HepG2 (cell line): ENCODE measurements around the gene HES7. TPM values are rescaled to one million over a fixed set of nuclear protein-coding genes. Genes with fewer than 3 reads are reported as not detected.

ENCODE experiments used
- CHD2 ChIP-seq: IDR thresholded peaks from 2 replicates; pipeline ENCODE4 v1.6.1; 2011; ENCODE audit warnings: low read depth, low read length, improper control_type of control experiment
- CHD4 ChIP-seq: fragments of 200-600 bp; sonication (generic); IDR thresholded peaks from 2 replicates; pipeline ENCODE4 v1.7.0; 2017; ENCODE audit warnings: mild to moderate bottlenecking, low read length, borderline replicate concordance
- HOXA5 ChIP-seq: sonication (generic); formaldehyde crosslinking; IDR thresholded peaks from 2 replicates; pipeline ENCODE4 v1.4.0; 2020; ENCODE audit warnings: missing genetic modification reagents
- KDM3A ChIP-seq: IDR thresholded peaks from 2 replicates; pipeline ENCODE4 v1.6.1; 2018; ENCODE audit warnings: low read depth, missing compliant biosample characterization
- PAF1 ChIP-seq: IDR thresholded peaks from 2 replicates; pipeline ENCODE4 v1.6.1; 2016; ENCODE audit warnings: missing genetic modification reagents, missing compliant biosample characterization
- SALL2 ChIP-seq: sonication (generic); formaldehyde crosslinking; IDR thresholded peaks from 2 replicates; pipeline ENCODE4 v1.8.1; 2023; ENCODE audit warnings: mild to moderate bottlenecking, missing genetic modification reagents, inconsistent platforms
- THYN1 ChIP-seq: sonication (generic); formaldehyde crosslinking; IDR thresholded peaks from 2 replicates; pipeline ENCODE4 v1.8.1; 2023; ENCODE audit warnings: low read depth, mild to moderate bottlenecking, moderate library complexity, missing genetic modification reagents, borderline replicate concordance
- ZBTB38 ChIP-seq: sonication (generic); formaldehyde crosslinking; IDR thresholded peaks from 2 replicates; pipeline ENCODE4 v1.5.1; 2020; ENCODE audit warnings: mild to moderate bottlenecking, missing genetic modification reagents
- ZBTB7A ChIP-seq: sonication (generic); formaldehyde crosslinking; IDR thresholded peaks from 2 replicates; pipeline ENCODE4 v1.8.0; 2022; ENCODE audit warnings: mild to moderate bottlenecking, missing genetic modification reagents
- ZNF331 ChIP-seq: sonication (generic); formaldehyde crosslinking; IDR thresholded peaks from 2 replicates; pipeline ENCODE4 v1.4.0; 2020; ENCODE audit warnings: missing genetic modification reagents
- ZNF547 ChIP-seq: sonication (generic); formaldehyde crosslinking; IDR thresholded peaks from 2 replicates; pipeline ENCODE4 v1.5.1; 2020; ENCODE audit warnings: mild to moderate bottlenecking, missing genetic modification reagents
- polyA plus RNA-seq, 8 experiments: library from polyadenylated mRNA; depleted of rRNA in 3 of 8; stranded (reverse) in 7 of 8; unstranded in 1 of 8; fragments of >200 nt; fragmentation: Illumina TruSeq in 4 of 8; extraction: Trizol in 4 of 8; gene quantifications; 2 replicates each; pipeline versions ENCODE4 v1.2.1 to v1.2.3, GENCODE V29; 2011 to 2016; ENCODE audit warnings: low read depth in 4 of 8, missing spikeins in 1 of 8, mixed read lengths in 1 of 8; ENCODE audit not compliant: insufficient read depth in 1 of 8
- total RNA-seq, 5 experiments: library from RNA; depleted of rRNA; stranded (reverse); fragments of >200 nt; fragmentation: Illumina TruSeq; extraction: Trizol; gene quantifications; 2 replicates each; pipeline ENCODE4 v1.2.3, GENCODE V29; 2016; ENCODE audit warnings: low read depth in 1 of 5
- TF ChIP-seq, protein P1 (sequence below): sonication (generic); formaldehyde crosslinking; IDR thresholded peaks from 2 replicates; pipeline ENCODE4 v1.9.0; 2021; ENCODE audit warnings: mild to moderate bottlenecking, missing genetic modification reagents
- TF ChIP-seq, protein P2 (sequence below): sonication (generic); formaldehyde crosslinking; IDR thresholded peaks from 2 replicates; pipeline ENCODE4 v1.4.0; 2020; ENCODE audit warnings: missing genetic modification reagents
- TF ChIP-seq, protein P3 (sequence below), 2 experiments: sonication (generic) in 1 of 2; formaldehyde crosslinking in 1 of 2; IDR thresholded peaks; 2 replicates each; pipeline versions ENCODE4 v1.5.1 to v1.6.1; 2011 to 2020; ENCODE audit warnings: borderline replicate concordance in 1 of 2, low read depth in 1 of 2, low read length in 1 of 2, mild to moderate bottlenecking in 1 of 2, missing genetic modification reagents in 1 of 2, moderate library complexity in 1 of 2
- TF ChIP-seq, protein P4 (sequence below): sonication (generic); formaldehyde crosslinking; IDR thresholded peaks from 2 replicates; pipeline ENCODE4 v1.4.0; 2020; ENCODE audit warnings: missing genetic modification reagents
- TF ChIP-seq, protein P5 (sequence below): sonication (generic); formaldehyde crosslinking; IDR thresholded peaks from 2 replicates; pipeline ENCODE4 v1.5.0; 2020; ENCODE audit warnings: missing genetic modification reagents

Gene HES7
- total and polyA plus RNA-seq, 2 of the 13 experiments (the other 11 are each of a cell fraction or from before 2014, with no cell fraction given), result not detected

DNA sequence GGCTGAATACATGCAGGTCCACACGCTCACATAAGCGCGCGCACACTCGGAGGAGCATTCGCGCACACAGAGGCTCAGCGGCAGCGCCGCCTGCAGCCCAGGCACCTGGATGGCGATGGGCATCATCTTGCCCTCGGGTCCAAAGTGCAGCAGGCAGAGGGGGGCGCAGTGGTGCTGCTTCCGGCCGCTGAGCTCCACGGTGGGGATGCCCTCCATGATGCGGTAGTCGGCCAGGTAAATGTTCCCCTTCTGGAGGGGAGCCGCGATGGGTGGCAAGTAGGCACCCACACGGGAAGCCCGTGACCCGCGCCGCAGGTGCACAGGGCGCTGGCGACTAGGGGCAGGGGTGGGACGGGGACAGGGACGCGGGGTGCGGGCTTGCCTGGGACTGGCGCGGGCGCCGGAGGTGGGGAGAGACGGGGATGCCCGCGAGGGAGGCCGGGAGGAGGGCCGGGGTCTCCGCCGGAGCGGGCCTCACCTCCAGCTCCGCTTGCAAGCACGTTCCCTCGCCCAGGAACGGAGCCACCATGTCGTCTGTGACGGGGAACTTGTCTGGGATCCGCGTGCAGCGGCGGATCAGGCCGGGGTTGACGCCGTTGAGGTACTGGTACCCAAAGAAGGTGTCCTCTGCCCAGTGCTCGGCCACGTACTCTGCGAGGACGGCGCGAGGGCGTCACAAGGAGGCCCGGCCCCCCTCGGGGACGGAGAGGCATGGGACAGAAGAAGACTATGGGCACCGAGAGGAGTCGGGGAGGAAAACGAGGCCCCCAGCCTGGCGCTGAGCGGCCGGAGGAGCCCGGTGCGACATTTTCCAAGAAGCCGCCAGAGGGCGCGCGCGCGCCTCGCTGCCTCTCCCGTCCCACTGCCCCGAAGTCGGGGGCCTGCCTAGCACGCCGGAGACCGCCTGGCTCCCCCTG lies 44.4 kb downstream of the HES7 start (continued):
- TF ChIP-seq, protein P1, sequence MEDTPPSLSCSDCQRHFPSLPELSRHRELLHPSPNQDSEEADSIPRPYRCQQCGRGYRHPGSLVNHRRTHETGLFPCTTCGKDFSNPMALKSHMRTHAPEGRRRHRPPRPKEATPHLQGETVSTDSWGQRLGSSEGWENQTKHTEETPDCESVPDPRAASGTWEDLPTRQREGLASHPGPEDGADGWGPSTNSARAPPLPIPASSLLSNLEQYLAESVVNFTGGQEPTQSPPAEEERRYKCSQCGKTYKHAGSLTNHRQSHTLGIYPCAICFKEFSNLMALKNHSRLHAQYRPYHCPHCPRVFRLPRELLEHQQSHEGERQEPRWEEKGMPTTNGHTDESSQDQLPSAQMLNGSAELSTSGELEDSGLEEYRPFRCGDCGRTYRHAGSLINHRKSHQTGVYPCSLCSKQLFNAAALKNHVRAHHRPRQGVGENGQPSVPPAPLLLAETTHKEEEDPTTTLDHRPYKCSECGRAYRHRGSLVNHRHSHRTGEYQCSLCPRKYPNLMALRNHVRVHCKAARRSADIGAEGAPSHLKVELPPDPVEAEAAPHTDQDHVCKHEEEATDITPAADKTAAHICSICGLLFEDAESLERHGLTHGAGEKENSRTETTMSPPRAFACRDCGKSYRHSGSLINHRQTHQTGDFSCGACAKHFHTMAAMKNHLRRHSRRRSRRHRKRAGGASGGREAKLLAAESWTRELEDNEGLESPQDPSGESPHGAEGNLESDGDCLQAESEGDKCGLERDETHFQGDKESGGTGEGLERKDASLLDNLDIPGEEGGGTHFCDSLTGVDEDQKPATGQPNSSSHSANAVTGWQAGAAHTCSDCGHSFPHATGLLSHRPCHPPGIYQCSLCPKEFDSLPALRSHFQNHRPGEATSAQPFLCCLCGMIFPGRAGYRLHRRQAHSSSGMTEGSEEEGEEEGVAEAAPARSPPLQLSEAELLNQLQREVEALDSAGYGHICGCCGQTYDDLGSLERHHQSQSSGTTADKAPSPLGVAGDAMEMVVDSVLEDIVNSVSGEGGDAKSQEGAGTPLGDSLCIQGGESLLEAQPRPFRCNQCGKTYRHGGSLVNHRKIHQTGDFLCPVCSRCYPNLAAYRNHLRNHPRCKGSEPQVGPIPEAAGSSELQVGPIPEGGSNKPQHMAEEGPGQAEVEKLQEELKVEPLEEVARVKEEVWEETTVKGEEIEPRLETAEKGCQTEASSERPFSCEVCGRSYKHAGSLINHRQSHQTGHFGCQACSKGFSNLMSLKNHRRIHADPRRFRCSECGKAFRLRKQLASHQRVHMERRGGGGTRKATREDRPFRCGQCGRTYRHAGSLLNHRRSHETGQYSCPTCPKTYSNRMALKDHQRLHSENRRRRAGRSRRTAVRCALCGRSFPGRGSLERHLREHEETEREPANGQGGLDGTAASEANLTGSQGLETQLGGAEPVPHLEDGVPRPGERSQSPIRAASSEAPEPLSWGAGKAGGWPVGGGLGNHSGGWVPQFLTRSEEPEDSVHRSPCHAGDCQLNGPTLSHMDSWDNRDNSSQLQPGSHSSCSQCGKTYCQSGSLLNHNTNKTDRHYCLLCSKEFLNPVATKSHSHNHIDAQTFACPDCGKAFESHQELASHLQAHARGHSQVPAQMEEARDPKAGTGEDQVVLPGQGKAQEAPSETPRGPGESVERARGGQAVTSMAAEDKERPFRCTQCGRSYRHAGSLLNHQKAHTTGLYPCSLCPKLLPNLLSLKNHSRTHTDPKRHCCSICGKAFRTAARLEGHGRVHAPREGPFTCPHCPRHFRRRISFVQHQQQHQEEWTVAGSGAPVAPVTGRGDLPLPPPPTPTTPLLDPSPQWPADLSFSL (CRISPR knock-in tag), result no peak
- no peak for TF ChIP-seq CHD4
- no peak for TF ChIP-seq PAF1 (CRISPR knock-in tag)
- TF ChIP-seq, protein P2, sequence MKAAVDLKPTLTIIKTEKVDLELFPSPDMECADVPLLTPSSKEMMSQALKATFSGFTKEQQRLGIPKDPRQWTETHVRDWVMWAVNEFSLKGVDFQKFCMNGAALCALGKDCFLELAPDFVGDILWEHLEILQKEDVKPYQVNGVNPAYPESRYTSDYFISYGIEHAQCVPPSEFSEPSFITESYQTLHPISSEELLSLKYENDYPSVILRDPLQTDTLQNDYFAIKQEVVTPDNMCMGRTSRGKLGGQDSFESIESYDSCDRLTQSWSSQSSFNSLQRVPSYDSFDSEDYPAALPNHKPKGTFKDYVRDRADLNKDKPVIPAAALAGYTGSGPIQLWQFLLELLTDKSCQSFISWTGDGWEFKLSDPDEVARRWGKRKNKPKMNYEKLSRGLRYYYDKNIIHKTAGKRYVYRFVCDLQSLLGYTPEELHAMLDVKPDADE (CRISPR knock-in tag), result no peak
- TF ChIP-seq, protein P3, sequence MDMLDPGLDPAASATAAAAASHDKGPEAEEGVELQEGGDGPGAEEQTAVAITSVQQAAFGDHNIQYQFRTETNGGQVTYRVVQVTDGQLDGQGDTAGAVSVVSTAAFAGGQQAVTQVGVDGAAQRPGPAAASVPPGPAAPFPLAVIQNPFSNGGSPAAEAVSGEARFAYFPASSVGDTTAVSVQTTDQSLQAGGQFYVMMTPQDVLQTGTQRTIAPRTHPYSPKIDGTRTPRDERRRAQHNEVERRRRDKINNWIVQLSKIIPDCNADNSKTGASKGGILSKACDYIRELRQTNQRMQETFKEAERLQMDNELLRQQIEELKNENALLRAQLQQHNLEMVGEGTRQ (IDR thresholded peaks at IDR 0.05; ENCODE audit: low read depth, low read length), result no peak
- TF ChIP-seq, protein P3 (CRISPR knock-in tag; IDR thresholded peaks at IDR 0.05; ENCODE audit: borderline replicate concordance), result no peak
- TF ChIP-seq ZNF331 (CRISPR knock-in tag), result no peak
- TF ChIP-seq ZBTB38 (CRISPR knock-in tag), result no peak
- TF ChIP-seq, protein P4, sequence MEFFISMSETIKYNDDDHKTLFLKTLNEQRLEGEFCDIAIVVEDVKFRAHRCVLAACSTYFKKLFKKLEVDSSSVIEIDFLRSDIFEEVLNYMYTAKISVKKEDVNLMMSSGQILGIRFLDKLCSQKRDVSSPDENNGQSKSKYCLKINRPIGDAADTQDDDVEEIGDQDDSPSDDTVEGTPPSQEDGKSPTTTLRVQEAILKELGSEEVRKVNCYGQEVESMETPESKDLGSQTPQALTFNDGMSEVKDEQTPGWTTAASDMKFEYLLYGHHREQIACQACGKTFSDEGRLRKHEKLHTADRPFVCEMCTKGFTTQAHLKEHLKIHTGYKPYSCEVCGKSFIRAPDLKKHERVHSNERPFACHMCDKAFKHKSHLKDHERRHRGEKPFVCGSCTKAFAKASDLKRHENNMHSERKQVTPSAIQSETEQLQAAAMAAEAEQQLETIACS (CRISPR knock-in tag), result peak; percentile 58; the same call in 1 of the 2 replicates
- no peak for TF ChIP-seq CHD2
- no peak for TF ChIP-seq THYN1
- TF ChIP-seq, protein P5, sequence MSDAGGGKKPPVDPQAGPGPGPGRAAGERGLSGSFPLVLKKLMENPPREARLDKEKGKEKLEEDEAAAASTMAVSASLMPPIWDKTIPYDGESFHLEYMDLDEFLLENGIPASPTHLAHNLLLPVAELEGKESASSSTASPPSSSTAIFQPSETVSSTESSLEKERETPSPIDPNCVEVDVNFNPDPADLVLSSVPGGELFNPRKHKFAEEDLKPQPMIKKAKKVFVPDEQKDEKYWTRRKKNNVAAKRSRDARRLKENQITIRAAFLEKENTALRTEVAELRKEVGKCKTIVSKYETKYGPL (CRISPR knock-in tag), result peak; percentile 30; the same call in 1 of the 2 replicates
- TF ChIP-seq KDM3A (CRISPR knock-in tag), result peak; percentile 39; the same call in 1 of the 2 replicates
- TF ChIP-seq ZBTB7A (CRISPR knock-in tag), result peak; percentile 62; the same call in 1 of the 2 replicates
- no peak for TF ChIP-seq SALL2
- no peak for TF ChIP-seq HOXA5 (CRISPR knock-in tag)
- no peak for TF ChIP-seq ZNF547 (CRISPR knock-in tag)
